Cardiac fibroblast (primary cell): ENCODE data around the gene ZNHIT3.

Source experiments
- DNase-seq, 2 donors: peaks; one replicate each; pipeline versions ENCODE4 v3.0.0 to v3.0.0-alpha.2; 2010; ENCODE audit warnings: low read depth in 2 of 2
- H3K4me3 ChIP-seq, 2 donors: replicated peaks in 1 of 2; 1 replicate in 1 of 2; 2 replicates in 1 of 2; pipeline ENCODE4 v1.5.1; 2011; ENCODE audit warnings: low read depth in 2 of 2, low read length in 2 of 2, mild to moderate bottlenecking in 2 of 2, moderate library complexity in 1 of 2
- TF ChIP-seq, protein P1 (sequence below): IDR thresholded peaks from one replicate; pipeline ENCODE4 v1.5.1; 2011; ENCODE audit warnings: low read depth, mild to moderate bottlenecking, low read length, inconsistent platforms

The ZNHIT3 gene

DNA sequence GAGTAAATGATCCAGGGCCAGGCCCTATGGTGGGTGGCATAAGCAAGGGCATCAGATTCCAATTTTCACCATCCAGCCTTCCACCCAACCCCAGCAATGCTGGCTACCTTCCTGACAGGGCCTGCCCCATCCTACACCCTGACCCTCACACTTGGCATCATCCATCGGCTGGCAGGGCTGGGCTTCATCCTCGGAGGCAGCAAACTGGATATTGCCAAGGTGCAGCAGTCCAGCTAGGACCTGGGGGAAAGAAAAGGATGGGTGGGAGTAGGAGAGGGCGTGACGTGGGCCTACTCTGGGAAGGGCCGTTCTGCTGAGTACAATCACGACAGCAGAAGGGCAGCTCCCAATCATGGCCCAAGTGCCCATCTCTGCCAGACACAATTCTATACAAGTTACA lies 24.7 kb downstream of the ZNHIT3 start:
- no peak overlapping the region for H3K4me3 ChIP-seq
- no peak for DNase-seq
- TF ChIP-seq, protein P1, sequence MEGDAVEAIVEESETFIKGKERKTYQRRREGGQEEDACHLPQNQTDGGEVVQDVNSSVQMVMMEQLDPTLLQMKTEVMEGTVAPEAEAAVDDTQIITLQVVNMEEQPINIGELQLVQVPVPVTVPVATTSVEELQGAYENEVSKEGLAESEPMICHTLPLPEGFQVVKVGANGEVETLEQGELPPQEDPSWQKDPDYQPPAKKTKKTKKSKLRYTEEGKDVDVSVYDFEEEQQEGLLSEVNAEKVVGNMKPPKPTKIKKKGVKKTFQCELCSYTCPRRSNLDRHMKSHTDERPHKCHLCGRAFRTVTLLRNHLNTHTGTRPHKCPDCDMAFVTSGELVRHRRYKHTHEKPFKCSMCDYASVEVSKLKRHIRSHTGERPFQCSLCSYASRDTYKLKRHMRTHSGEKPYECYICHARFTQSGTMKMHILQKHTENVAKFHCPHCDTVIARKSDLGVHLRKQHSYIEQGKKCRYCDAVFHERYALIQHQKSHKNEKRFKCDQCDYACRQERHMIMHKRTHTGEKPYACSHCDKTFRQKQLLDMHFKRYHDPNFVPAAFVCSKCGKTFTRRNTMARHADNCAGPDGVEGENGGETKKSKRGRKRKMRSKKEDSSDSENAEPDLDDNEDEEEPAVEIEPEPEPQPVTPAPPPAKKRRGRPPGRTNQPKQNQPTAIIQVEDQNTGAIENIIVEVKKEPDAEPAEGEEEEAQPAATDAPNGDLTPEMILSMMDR = no peak

- no peak overlapping the region for H3K4me3 ChIP-seq
- DNase-seq = no peak
- TF ChIP-seq, protein P1 = no peak
Measured at GRCh38 chr17:36512641-36513040, 26.2 kb downstream of the ZNHIT3 start.

- TF ChIP-seq, protein P1 = no peak
- no peak for DNase-seq
- H3K4me3 ChIP-seq = no peak overlapping the region
Measured at GRCh38 chr17:36514856-36515255, 28.4 kb downstream of the ZNHIT3 start.

DNA sequence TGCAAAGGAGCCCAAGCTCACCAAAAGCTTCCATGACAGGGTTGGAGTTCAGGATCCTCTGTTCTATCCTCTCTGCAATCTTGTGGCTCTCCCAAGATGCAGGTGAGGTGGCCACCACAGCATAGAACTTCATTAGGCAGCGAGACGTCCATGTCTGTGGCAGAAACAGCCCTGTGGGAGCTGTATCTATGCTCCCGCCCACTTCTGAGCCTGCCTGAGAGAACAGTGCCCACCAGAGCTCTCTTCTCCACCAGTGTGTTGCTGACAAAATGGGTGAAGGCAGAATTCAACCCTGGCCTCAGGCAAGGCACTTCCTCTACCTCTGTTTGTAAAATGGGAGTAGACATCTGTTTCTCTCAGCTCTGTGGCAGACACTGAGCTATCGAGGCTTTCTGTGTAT lies 29.4 kb downstream of the ZNHIT3 start:
- TF ChIP-seq, protein P1 = no peak
- no peak overlapping the region for H3K4me3 ChIP-seq
- no peak for DNase-seq

- no peak for DNase-seq
- TF ChIP-seq, protein P1 = no peak
Measured at GRCh38 chr17:36523113-36523512, 36.6 kb downstream of the ZNHIT3 start.

DNA sequence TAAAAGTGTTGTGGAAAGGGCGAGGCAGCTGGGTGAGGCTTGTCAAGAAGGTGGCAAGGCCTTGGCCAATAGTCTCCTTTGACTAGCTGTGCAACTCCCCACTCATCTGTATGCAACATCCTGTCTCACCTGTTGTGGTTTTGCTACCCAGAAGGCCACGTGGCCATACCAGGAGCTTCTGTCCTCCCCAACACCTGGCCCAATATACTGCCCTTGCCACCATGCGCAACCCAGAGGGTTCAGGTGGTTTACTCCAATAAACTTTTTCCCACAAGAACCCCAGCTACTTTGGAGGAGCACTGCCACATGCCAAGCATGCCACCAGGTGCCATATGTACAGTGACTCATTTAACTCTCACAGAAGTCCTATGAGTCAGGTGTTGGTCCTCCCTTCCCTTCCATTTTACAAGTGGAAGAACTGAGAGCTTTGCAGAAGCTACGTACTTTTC lies 38.0 kb downstream of the ZNHIT3 start:
- TF ChIP-seq, protein P1 = no peak
- H3K4me3 ChIP-seq = no peak overlapping the region
- DNase-seq = peak in 1 of 2 donors; percentile 12

More at GRCh38 chr17:36523113-36523512, 36.6 kb downstream of the ZNHIT3 start:
- no peak overlapping the region for H3K4me3 ChIP-seq

DNA sequence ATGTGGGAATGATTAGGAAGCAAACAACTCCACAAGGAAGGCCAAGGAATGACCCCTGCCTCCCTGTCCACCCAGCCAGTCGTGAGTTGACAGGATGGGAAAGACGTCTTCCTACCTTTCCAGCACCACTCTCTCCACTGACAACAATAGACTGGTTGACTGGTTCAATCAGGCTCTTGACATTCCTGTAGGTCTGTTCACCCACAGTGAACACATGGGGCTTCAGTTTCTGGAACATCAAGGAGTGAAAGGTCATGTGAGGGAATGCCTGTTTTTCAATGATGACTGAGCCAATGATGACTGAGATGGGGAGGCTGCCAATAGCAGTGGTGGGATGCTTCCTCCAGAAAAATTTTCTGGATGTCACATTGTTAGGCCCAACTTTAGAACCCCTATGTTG lies 38.6 kb downstream of the ZNHIT3 start:
- TF ChIP-seq, protein P1 = no peak
- DNase-seq = peak in 1 of 2 donors; percentile 21
- H3K4me3 ChIP-seq = no peak overlapping the region
